Measurements from ENCODE around the gene FLYWCH1. TPM values are rescaled to one million over a fixed set of nuclear protein-coding genes. Genes with fewer than 3 reads are reported as not detected.

The FLYWCH1 gene
- total and polyA plus RNA-seq, 10 of the 15 experiments (the other 5 are each of a cell fraction or from before 2014, with no cell fraction given): 0.47 to 33.8 (median 11.2) TPM

DNA sequence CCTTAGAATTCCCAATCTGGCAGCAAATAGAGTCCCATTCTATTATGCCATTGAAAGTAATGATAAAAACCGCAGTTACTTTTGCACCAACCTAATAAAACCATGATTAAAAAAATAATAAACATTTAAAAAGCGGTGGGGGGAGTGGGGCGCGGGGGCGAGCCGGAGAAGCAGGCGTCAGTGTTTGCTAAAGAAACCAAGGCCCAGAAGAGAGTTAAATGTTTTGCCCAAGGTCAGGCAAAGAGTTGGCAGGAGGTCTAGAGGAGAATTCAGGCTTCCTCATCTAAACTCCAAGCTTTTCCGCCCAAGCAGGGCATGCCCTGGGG is 44.1 kb upstream of the FLYWCH1 start:
- Histone ChIP-seq H3K4me1 (ENCODE audit: control insufficient read depth, insufficient read depth, low read length) (peaks cover 4% of the 10 kb centered on the region), H3K36me3 (ENCODE audit: control insufficient read depth in 2 of 2, insufficient read depth in 2 of 2, low read length in 1 of 2) (no peaks in the 10 kb centered on the region), H3K79me2 (ENCODE audit: control insufficient read depth, insufficient read depth, low read length) (no peaks in the 10 kb centered on the region), H3K9me3 (replicated peaks; ENCODE audit: control insufficient read depth, insufficient read depth, low read length) (no peaks in the 10 kb centered on the region), H4K20me1 (ENCODE audit: control insufficient read depth, insufficient read depth) (no peaks in the 10 kb centered on the region), H3K27ac (ENCODE audit: control insufficient read depth, insufficient read depth) (peak overlapping the region; percentile 71), H3K27me3 (replicated peaks in 1 of 2; ENCODE audit: control insufficient read depth in 2 of 2, insufficient read depth in 2 of 2, low read length in 1 of 2) (no peaks in the 10 kb centered on the region; a peak in 1 of 4 replicates), H2AFZ (ENCODE audit: control insufficient read depth, low read depth, low read length) (peak overlapping the region; percentile 99), H3K4me3 (peak overlapping the region; percentile 60), H3K9ac (ENCODE audit: control insufficient read depth, insufficient read depth, low read length) (peak overlapping the region; percentile 74), H3K4me2 (ENCODE audit: control insufficient read depth, insufficient read depth) (peak overlapping the region; percentile 71)
- no TSS peak for BruUV-seq (replicated peaks)
- WGBS (ENCODE audit: insufficient coverage, insufficient replicate concordance, low lambda C conversion rate, missing lambda C conversion rate): 85% methylated on average over 8 of the region's 8 CpGs
- ChIA-PET CTCF (interaction anchor here (0.7 to 6.7 kb wide), 25 partner anchors 11 to 478 kb away, joined by 3 to 80 read pairs (median 5); partner anchors contain the start of genes FLYWCH1, FLYWCH2 and KCTD5), POLR2A (interaction anchor here (1.0 to 1.5 kb wide), 2 partner anchors 15 to 29 kb away, joined by 4 to 7 read pairs; partner anchors contain the start of gene FLYWCH2), RAD21 (ENCODE audit: unreplicated experiment) (interaction anchor here (0.8 to 2.4 kb wide), 9 partner anchors 15 to 265 kb away, joined by 3 to 26 read pairs (median 4); partner anchors contain the start of genes FLYWCH1 and FLYWCH2), SMC1A (ENCODE audit: uncharacterized antibody, unreplicated experiment) (interaction anchor here (0.7 to 2.0 kb wide), 8 partner anchors 10 to 197 kb away, joined by 3 to 16 read pairs (median 4); no protein-coding TSS in a partner anchor)
- in situ Hi-C loops (cut with MboI) (no loop called here), intact Hi-C loops (cut with micrococcal nuclease; ENCODE audit: unreplicated experiment) (loop anchor here (10.0 kb wide), 1 partner anchor 143 kb away; the partner anchor contains the start of gene PRSS27)
- no peak for ATAC-seq
- TF ChIP-seq TARDBP (IDR thresholded peaks at IDR 0.05; ENCODE audit: borderline replicate concordance): no peak
- TF ChIP-seq MTA3 (IDR thresholded peaks at IDR 0.05; ENCODE audit: borderline replicate concordance, low read length): no peak
- TF ChIP-seq IKZF2 (IDR thresholded peaks at IDR 0.05): no peak
- TF ChIP-seq CEBPB (IDR thresholded peaks at IDR 0.05; ENCODE audit: borderline replicate concordance in 1 of 2, low read depth in 2 of 2, low read length in 2 of 2): no peak
- TF ChIP-seq RB1 (IDR thresholded peaks at IDR 0.05; ENCODE audit: borderline replicate concordance): no peak
- no peak for TF ChIP-seq KDM1A (IDR thresholded peaks at IDR 0.05; ENCODE audit: borderline replicate concordance)
- TF ChIP-seq SIX5 (IDR thresholded peaks at IDR 0.05; ENCODE audit: low read depth, low read length, severe bottlenecking): no peak
- TF ChIP-seq, protein P1, sequence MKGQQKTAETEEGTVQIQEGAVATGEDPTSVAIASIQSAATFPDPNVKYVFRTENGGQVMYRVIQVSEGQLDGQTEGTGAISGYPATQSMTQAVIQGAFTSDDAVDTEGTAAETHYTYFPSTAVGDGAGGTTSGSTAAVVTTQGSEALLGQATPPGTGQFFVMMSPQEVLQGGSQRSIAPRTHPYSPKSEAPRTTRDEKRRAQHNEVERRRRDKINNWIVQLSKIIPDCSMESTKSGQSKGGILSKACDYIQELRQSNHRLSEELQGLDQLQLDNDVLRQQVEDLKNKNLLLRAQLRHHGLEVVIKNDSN (IDR thresholded peaks at IDR 0.05; ENCODE audit: borderline replicate concordance, extremely low read length, insufficient read depth, low read depth, low read length): no peak
- TF ChIP-seq EZH2 (IDR thresholded peaks at IDR 0.05; ENCODE audit: borderline replicate concordance, control insufficient read depth, low read depth, low read length): no peak
- TF ChIP-seq CBX3 (IDR thresholded peaks at IDR 0.05; ENCODE audit: borderline replicate concordance, low read depth): no peak
- no peak for TF ChIP-seq RELA (IDR thresholded peaks at IDR 0.05; ENCODE audit: borderline replicate concordance, partially characterized antibody)
- TF ChIP-seq SREBF2 (IDR thresholded peaks at IDR 0.05; ENCODE audit: low read length): no peak
- DNase-seq (ENCODE audit: low read depth, low spot score): no peak
- FAIRE-seq: no peak
